GM13976 (cell line): Measurements from ENCODE around the gene KRT71.
"Not testable (repeated sequence)": the region's sequence is repeated elsewhere in the genome, so short reads cannot be mapped to it uniquely, and the experiment has no call there.

ENCODE experiments used
- DNase-seq: peaks from one replicate; pipeline ENCODE4 v3.0.0; 2012; ENCODE audit warnings: low spot score
- in situ Hi-C: fragments of 300-500 bp; cut with MboI; formaldehyde crosslinking; loops from one replicate; pipeline ENCODE4 v1.12.0; 2022; ENCODE audit warnings: low sequenced_read_pairs, mixed read lengths, inconsistent platforms; ENCODE audit not compliant: unreplicated experiment
- TF ChIP-seq, protein P1 (sequence below): IDR thresholded peaks from 2 replicates; pipeline ENCODE4 v1.5.1; 2012; ENCODE audit warnings: borderline replicate concordance, mild to moderate bottlenecking; ENCODE audit not compliant: insufficient read depth; ENCODE audit errors: extremely low read depth, missing control alignments, control extremely low read depth

The KRT71 gene

DNA sequence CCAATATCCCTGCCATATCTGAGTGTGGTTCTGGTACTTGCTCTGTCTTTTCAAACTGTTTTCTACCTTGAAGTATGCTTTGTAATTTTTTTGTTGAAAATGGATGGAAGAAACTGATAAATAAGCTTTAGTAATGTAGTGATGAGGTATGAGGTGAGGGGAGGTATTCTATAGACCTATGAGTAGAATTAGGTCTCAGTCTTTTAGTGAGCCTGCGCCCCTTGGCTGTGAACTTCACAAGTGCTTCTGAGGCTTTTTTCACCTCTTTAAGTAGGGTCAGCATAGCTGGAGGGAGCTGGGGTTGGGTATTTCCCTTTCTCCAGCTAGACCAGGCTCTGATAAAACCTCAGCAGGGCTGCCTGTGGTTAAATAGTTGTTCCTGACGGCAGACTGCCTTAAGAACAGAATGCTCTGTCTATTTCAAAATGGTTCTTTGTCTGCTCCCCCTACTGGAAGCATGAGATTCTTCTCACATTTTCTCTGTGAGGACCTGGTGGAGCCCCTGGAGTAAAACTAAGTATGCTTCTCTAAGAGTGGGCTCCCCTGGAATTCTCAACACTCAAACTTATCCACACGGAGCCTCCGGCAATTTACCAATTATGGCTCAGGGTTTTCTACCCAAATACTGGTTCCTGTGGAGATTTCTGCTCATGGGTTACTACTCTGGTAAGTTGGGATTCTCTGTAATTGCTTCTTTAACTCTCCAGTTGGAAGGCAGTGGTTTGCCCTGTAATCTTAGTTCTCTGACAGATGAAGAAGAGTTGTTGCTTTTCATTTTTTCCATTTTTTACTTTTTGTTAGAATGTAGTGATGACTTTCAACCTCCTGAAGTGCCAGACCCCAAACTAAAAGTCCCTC is 45.9 kb downstream of the KRT71 start:
- TF ChIP-seq, protein P1, sequence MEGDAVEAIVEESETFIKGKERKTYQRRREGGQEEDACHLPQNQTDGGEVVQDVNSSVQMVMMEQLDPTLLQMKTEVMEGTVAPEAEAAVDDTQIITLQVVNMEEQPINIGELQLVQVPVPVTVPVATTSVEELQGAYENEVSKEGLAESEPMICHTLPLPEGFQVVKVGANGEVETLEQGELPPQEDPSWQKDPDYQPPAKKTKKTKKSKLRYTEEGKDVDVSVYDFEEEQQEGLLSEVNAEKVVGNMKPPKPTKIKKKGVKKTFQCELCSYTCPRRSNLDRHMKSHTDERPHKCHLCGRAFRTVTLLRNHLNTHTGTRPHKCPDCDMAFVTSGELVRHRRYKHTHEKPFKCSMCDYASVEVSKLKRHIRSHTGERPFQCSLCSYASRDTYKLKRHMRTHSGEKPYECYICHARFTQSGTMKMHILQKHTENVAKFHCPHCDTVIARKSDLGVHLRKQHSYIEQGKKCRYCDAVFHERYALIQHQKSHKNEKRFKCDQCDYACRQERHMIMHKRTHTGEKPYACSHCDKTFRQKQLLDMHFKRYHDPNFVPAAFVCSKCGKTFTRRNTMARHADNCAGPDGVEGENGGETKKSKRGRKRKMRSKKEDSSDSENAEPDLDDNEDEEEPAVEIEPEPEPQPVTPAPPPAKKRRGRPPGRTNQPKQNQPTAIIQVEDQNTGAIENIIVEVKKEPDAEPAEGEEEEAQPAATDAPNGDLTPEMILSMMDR, result peak; percentile 32
- DNase-seq, result no peak
- in situ Hi-C loops, result no loop called here

DNA sequence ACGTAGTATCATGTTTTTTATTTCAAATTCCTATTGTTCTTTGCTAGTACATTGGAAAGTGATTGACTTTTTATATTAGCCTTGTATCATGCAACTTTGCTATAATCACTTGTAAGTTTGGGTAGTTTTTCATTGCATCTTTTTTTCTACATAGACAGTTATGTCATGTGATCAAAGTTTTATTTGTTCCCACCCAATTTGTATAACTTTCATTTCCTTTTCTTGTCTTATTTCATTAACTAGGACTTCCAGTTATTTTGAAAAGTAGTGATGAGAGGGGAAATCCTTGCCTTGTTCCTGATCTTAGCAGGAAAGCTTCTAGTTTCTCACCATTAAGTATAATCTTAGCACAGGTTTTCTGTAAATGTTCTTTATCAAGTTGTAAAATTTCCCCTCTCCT is 50.1 kb downstream of the KRT71 start:
- in situ Hi-C loops, result no loop called here
- DNase-seq, result no peak
- TF ChIP-seq, protein P1, result no peak

DNA sequence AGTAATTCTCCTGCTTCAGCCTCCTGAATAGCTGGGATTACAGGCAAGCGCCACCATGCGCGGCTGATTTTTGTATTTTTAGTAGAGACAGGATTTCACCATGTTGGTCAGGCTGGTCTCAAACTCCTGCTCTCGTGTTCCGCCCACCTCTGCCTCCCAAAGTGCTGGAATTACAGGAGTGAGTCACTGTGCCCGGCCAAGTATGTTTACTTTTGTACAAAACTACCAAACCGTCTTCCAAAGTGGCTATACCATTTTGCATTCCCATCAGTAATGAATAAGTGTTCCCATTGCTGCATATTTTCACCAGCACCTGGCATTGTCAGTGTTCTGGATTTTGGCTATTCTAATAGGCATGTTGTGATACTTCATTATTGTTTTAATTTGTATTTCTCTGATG is 51.5 kb downstream of the KRT71 start:
- TF ChIP-seq, protein P1, result no peak
- DNase-seq, result no peak
- in situ Hi-C loops, result no loop called here

DNA sequence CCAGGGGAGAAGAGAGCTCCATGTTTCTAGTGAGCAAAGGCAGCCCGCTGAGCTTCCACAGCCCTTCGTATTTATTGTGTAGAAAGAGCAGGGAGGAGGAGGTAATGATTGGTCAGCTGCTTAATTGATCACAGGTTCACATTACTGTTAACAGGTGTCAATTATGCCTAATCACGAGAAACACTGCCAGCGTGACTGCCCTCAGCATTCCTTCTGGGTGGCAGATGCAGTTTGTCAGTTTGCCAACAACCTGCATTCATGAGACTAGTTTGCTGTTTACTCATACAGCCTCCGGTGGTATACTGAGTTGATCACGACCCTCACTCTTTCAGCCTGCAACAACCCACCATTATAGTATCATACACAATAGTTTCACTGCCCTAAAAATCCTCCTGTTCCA is 52.4 kb downstream of the KRT71 start:
- in situ Hi-C loops, DNase-seq: not testable (repeated sequence)

DNA sequence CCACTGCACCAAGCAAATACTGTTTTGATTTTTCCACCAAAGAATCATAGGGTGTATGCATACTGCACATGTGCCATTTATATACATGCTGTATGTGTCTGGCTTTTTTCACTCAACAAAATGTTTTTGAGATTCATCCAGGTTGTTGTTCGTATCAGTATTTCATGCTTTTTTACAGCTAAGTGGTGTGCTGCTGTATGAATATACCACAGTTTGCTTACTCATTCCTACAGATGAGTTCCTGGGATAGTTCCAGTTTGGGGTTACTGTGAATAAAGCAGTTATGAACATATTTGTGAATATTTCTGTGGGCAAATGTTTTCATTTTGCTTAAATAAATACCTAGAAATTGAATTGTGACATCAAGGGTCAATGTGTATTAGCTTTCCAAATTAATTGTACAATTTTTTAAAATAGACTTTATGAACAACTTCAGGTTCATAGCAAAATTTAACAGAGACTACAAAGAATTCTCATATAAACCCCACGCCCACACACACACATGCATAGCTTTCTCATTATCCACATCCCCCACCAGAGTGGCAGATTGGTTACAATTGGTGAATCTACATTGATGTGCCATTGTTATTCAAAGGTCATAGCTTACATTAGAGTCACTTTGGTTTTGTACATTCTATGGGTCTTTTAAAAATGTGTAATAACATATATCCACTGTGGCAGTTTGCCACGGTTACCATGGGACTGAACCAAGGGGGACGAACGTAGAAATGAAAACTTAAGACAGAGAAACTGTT is 53.0 kb downstream of the KRT71 start:
- in situ Hi-C loops, result no loop called here
- TF ChIP-seq, protein P1, result no peak
- DNase-seq, result no peak

DNA sequence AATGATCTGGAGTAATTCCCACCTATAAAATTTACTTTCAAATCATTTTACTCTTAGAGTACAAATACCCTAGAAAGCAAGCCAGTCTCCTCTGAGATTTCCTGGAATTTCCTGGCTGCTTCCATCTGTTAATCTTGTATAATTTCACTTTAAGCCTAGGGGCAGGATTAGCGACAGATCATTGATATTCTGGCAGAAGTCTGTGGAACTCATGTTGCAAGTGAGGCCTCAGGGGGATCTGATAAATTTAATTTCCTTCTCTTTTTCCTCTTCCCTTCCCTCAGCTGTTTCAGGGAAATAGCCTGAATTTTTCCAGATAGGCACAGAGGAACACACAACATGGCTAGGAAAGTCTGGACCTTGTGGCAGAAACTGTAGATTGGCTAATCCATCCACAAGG is 54.0 kb downstream of the KRT71 start:
- DNase-seq, result no peak
- TF ChIP-seq, protein P1, result no peak
- in situ Hi-C loops, result no loop called here

DNA sequence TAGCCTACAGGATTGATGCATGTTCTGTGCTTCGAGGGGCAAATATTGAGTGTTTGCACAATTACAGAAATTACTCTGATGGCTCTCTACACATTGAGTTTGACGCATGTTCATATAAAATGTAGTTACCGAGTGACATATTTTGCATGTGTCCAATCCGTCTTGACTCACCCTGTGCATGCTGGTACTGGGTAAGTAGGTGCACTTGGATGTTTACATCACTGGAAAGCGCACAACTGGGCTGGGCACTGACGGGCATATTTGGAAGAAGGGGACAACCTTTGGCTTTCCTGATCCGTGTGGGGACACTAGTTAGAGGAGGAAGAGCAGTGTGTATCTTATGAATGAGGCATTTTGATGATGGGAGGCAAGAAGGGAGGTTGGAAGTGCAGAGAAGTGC is 55.0 kb downstream of the KRT71 start:
- TF ChIP-seq, protein P1, result no peak
- in situ Hi-C loops, result no loop called here
- no peak for DNase-seq
